Prostate gland (tissue), 2 donors: Measurements from ENCODE around the gene CDK8.

ENCODE experiments used
- POLR2A ChIP-seq: fragments of 450-650 bp; IDR thresholded peaks from one replicate; pipeline ENCODE4 v1.6.1; 2016; ENCODE audit warnings: antibody characterized with exemption, mild to moderate bottlenecking
- TF ChIP-seq, protein P1 (sequence below), 4 experiments: fragments of 200-600 bp in 2 of 4; fragments of 450-650 bp in 2 of 4; sonication (generic) in 2 of 4; IDR thresholded peaks; 1 replicate in 3 of 4; 2 replicates in 1 of 4; pipeline ENCODE4 v1.5.1; 2016 to 2019; ENCODE audit warnings: antibody characterized with exemption in 4 of 4, mild to moderate bottlenecking in 2 of 4, moderate library complexity in 2 of 4

DNA sequence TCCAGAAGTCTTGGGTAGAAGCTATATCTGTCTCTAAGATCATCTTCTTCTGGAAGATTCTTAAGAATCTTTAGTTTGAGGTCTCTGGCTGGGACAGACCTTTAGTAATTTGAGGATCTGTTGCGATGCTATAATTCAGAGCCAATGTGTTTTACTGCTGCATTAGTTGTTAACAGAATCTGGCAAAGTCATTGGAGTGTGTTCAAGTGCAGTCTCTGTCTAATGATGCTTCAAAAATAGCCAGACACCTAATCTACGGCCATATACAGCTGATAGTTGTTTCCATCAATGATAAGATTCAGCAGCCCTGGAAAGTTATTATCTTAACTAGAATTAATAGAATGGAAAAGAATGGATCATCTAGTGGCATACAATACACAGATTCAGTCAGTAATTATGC is 72.6 kb downstream of the CDK8 start:
- TF ChIP-seq, protein P1, sequence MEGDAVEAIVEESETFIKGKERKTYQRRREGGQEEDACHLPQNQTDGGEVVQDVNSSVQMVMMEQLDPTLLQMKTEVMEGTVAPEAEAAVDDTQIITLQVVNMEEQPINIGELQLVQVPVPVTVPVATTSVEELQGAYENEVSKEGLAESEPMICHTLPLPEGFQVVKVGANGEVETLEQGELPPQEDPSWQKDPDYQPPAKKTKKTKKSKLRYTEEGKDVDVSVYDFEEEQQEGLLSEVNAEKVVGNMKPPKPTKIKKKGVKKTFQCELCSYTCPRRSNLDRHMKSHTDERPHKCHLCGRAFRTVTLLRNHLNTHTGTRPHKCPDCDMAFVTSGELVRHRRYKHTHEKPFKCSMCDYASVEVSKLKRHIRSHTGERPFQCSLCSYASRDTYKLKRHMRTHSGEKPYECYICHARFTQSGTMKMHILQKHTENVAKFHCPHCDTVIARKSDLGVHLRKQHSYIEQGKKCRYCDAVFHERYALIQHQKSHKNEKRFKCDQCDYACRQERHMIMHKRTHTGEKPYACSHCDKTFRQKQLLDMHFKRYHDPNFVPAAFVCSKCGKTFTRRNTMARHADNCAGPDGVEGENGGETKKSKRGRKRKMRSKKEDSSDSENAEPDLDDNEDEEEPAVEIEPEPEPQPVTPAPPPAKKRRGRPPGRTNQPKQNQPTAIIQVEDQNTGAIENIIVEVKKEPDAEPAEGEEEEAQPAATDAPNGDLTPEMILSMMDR (IDR thresholded peaks at IDR 0.05) = no peak
- TF ChIP-seq POLR2A = no peak
